GM21360 (cell line): ENCODE data around the gene TENM4.

Experiments used
- ATAC-seq: cut with Tn5 transposase; IDR thresholded peaks from one replicate; pipeline ENCODE4 v1.9.1; 2021; ENCODE audit warnings: mild to moderate bottlenecking, moderate library complexity; ENCODE audit not compliant: unreplicated experiment

The TENM4 gene

DNA sequence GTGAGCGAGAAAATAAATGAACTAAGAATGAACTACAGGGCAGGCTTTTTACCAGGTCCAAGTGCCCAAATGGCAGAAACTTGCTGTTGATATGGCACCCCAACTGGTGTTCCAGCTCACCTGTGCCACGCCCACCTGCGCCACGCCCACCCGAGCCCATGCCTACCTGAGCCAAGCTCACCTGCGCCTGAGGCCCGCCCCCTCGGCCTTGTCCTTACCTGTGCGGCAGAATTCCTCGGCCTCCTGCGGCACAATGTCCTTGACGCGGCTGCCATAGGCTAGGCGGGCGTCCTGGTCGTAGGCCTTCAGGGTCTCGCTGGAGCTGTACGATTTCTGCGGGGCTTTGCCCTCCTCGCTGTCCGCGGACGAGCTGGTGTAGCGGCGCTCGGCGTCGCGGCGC lies 371.3 kb downstream of the TENM4 start:
- no peak for ATAC-seq

DNA sequence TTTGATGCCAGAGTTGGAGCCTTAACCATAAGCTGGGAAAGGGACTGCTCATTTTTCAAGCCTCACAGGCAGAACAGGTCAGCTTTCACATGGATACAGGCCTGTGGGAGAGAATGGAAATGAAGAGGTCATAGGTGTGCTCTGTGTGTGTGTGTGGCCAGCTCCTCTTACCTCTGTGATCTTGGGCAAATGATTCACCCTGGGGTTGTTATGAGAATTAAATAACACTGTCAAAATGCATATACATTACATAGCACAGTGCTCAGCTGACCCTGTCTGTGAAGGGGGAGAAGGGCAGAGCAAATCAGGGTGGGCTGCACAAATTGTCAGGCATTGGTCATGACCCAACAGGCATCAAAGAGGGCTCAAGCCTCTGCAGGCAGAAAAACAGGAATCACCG lies 372.5 kb downstream of the TENM4 start:
- no peak for ATAC-seq

DNA sequence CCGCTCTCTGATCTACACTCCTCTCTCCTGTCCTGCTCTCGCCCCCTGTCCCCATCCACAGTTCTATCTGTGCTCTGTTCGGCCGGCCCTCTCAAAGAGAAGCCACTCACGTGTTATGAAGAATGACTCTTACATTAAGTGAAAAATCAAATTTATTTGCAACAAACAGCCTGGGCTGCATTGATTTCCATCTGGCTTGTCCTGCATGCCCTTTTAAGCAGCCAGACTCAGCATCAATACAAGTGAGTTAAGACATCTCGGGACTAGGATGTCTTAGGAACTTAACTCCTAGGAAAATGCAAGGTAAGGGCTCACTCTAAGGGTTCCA lies 373.5 kb downstream of the TENM4 start:
- no peak for ATAC-seq

- no peak for ATAC-seq
Measured at GRCh38 chr11:79066456-79067351, 374.1 kb downstream of the TENM4 start.

DNA sequence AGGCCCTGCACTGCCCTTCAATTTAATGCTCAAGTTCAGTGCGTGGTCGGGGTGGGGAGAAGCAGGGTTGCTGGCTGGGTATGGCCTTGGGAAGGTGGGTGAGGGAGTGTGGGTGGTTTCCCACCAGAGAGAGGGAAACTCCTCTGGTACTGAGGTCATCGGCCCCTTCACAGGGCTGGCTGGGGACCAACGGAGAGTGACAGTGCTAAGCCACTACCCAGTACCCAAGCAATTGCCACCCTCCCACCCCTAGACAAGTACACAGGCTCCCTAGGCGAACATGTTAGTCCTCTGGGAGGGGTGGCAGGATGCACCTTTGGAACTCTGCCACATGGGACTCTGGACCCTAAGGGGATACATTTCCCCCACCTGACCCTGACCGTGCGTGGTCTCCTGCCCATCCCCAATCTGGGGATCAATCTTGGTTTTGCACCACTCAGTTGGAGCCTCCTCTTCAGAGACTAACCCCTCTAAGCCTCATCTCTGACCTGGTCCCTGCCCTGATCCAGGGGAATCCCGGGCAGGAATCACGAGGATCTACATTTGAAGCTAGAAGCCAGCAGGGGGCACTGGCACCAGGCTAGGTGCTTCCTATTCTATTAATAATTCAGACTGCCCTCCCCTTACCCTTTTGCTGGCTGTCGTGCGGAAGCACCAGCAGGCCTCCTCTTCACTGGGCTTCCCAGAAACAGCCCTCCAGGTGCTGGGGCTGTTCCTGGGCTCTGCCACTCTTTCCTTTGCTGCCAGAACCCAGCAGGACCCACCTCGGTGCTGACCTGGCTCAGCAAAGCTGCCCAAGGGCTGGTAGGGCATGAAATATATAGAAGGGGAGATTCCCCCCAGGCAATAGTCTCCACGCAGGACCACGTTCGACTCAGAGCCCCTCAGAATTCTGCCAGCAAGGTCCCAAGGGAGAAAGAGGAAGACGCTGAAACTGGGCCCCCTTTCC lies 377.7 kb downstream of the TENM4 start:
- ATAC-seq = peak; percentile 46

DNA sequence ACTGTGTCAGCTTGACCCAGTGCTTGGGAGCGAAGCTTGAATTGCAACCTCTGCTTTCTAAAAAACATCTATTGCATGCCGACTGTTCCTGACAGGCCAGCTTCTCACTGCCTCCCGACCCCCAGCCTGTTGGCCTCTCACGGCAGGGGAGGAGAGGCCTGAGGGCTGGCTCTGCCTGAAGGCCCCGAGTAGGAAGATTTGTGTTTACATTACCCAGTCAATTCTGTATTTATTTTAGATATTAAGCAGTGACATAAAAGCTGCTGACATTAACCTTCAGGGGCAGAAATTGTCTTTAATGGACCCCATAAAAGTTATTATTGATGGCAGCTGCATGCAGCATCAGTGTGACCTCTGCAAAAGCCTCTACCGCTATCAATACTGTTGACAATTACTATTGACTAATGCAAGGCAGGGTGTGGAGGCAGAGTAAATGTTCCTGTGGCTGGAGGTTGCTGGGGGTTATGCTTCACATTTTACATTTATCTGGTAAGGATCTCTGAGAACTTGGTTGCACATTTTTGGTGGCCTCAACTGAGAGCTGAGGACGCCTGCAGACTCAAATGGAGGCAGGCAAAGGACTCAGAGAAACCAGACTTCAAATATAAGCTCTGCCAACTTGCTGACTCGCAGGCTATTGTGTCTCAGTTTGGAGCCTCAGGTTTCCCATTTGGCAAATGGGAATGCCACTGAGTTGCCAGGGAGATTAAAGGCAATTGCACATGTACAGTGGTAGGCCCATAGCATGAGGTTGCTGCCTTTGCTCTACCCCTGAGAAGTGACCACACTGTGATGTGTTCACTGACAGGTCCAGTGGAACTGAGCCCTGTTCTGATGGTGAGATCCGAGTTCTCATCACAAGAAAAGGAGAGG lies 380.5 kb downstream of the TENM4 start:
- no peak for ATAC-seq

- no peak for ATAC-seq
Measured at GRCh38 chr11:79059141-79059540, 381.7 kb downstream of the TENM4 start.

GRCh38 chr11:79055856-79056631 lies 384.8 kb downstream of the TENM4 start:
- ATAC-seq = no peak

DNA sequence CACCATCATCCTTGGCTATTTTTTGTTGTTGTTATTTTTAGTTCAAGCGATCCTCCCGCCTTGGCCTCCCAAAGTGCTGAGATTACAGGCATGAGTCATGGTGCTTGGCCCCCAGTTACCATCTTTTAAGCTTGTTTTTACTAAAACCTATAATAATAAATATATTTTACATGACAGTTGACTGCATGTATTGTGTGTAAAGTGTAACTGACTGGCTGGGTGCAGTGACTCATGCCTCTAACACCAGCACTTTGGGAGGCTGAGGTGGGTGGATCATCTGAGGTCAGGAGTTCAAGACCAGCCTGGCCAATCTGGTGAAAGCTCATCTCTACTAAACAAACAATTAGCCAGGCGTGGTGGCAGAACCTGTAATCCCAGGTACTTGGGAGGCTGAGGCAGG lies 386.2 kb downstream of the TENM4 start:
- no peak for ATAC-seq

DNA sequence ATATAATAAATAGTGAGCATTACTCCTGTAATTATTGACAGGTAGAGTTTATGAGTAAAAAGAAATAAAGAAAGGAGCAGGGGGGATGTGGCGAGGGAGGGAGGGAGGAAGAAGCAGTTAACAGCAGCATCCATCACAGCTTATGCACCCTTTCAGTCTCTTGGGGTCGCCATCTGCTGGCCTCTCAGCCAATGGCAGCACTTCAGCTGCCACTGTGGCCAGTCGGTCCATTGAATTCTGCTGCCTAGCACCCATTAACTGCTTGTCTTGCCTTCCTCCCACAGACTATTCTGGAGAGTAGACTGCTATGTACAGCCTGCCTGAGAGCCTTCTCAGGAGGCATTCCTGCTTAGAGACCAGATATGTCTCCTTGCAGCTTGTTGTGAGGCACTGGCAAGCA lies 388.3 kb downstream of the TENM4 start:
- ATAC-seq = no peak

DNA sequence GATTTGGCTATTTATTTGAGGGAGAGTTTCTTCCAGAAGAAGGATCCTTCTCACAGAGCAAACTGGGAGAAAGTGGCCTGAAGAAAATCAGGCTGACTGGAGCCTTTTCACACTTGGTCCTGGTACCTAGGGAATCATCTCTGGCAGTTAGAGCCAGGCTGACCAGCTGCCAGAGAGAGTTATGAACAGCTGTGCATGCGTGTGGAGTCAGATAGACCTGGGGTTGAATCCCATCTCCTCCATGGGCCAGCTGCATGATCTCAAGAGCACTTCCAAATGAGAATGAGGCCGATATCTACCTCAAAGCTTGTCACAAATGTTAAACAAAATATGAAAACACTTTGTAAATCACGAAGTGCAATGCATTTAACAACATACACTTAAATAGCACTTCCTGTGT lies 390.0 kb downstream of the TENM4 start:
- ATAC-seq = no peak

DNA sequence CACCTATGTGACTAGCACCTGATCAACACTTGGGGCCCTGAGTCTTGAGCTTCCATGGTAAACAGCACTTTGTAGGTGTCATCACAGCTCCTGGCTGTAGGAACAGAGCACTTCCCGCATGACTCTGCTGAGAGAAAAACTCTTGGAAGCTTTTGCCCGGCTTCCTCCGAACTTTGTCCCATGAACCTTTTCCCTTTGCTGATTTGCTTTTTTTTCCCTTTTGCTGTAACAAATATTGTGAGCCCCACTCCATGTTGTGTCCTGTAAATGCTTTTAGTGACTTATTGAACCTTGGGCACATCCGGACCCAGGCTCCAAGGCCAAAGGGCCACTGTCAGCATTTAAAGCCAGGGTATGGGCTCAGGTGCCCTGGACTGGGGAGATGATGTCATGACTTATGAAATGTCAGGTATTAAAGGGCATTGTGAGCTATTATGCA lies 391.1 kb downstream of the TENM4 start:
- ATAC-seq = no peak

GRCh38 chr11:79047980-79048379 lies 392.9 kb downstream of the TENM4 start:
- no peak for ATAC-seq

DNA sequence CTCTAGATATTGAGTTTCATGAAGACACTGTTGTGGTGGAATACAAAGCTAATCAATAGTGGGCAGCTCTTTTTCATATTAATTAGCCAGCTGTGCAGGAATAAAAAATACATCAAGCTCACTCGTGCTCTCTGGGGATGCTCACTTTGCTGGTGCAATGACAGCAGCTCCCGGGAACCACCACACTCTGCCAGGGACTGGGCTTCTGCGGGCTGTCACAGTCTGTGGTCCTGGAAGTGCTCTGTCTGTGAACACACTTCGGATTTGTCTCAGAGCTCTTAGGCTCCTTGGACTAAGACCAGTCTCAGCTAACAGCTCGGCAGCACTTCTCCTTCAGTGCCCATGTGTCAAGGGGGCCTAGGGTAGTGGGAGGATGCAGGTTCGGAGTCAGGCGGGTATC lies 393.5 kb downstream of the TENM4 start:
- no peak for ATAC-seq

DNA sequence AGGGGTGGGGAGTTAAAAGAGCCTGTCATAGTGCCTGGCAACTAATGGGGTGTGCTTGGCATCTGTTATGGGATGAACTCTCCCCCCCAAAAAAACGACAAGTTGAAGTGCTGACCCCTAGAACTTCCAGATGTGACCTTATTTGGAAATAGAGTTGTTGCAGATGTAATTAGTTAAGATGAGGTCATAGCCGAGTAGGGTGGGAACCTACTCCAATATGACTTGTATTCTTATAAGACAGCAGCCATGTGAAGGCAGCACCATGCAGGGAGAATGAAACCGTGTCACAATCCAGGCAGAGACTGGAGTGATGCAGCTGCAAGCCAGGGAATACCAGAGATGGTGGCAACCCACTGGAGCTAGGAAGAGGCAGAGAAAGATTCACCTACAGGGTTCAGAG lies 394.5 kb downstream of the TENM4 start:
- no peak for ATAC-seq

GRCh38 chr11:79045800-79046304 lies 395.0 kb downstream of the TENM4 start:
- ATAC-seq = no peak

- ATAC-seq = no peak
Measured at GRCh38 chr11:79045018-79045799, 395.6 kb downstream of the TENM4 start.

- ATAC-seq = no peak
Measured at GRCh38 chr11:79044201-79044600, 396.6 kb downstream of the TENM4 start.

DNA sequence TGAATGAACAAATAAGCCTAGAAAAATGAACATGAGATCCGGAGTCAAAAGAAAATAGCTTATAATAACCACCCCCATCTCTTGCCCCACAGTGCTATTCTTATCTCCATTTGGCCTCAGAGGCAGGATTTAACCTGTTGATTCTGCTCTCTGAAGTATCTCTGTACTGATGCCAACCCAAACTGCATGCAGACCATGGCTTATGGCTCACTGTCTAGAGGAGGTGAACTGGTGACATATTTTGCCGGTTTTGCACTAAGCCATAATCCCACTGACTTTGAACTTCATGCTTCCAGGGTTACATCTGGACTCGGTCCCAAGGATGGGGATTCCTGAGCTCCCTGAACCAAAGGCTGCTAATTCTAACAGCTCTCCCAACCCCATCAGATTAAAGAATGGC lies 397.1 kb downstream of the TENM4 start:
- ATAC-seq = no peak
